ENCODE measurements around the gene KIF3C. TPM values are rescaled to one million over a fixed set of nuclear protein-coding genes. Genes with fewer than 3 reads are reported as not detected.
"Not testable (repeated sequence)": the region's sequence is repeated elsewhere in the genome, so short reads cannot be mapped to it uniquely, and the experiment has no call there.

KIF3C gene
- total and polyA plus RNA-seq, 2 donors (not counting 3 experiments of a cell fraction or from before 2014, with no cell fraction given) = 11.4 to 40.7 TPM

DNA sequence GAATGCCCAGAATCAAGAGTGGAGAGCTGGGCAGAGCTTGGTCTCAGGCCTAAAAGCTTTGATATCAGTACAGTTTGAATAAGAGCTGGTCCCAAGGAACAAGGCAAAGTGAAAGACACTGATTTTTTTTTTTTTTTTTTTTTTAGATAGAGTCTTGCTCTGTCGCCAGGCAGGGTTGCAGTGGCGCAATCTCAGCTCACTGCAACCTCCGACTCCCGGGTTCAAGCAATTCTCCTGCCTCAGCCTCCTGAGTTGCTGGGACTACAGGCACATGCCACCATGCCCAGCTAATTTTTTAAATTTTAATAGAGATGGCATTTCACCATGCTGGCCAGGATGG, 34.4 kb upstream of the KIF3C start:
- intact Hi-C loops (cut with micrococcal nuclease); H3K4me2 ChIP-seq (ENCODE audit: insufficient read depth, low read length); DNase-seq (ENCODE audit: low read depth, low spot score); H4K20me1 ChIP-seq (replicated peaks; ENCODE audit: control insufficient read depth, extremely low read depth, insufficient read depth, low read length); H3K79me2 ChIP-seq (ENCODE audit: control insufficient read depth, insufficient read depth, low read length); H3K4me3 ChIP-seq (replicated peaks in 1 of 3; ENCODE audit: insufficient read depth in 1 of 3, low read depth in 1 of 3, low read length in 3 of 3); BruUV-seq (replicated peaks); H3K9me1 ChIP-seq (replicated peaks; ENCODE audit: control insufficient read depth, extremely low read depth, insufficient read depth, low read length); POLR2A ChIA-PET; H3K27me3 ChIP-seq (ENCODE audit: control insufficient read depth in 2 of 2, insufficient read depth in 2 of 2, low read length in 2 of 2); H3K9me3 ChIP-seq (replicated peaks; ENCODE audit: control insufficient read depth, insufficient read depth, low read length); dilution Hi-C loops (cut with MboI; ENCODE audit: extremely low pct_ligation_motif_present, low sequenced_read_pairs); H3K9ac ChIP-seq (replicated peaks; ENCODE audit: extremely low read depth, insufficient read depth, low read length); H3K27ac ChIP-seq (ENCODE audit: insufficient read depth, low read depth, low read length); H3K36me3 ChIP-seq (ENCODE audit: control insufficient read depth in 2 of 2, extremely low read depth in 1 of 2, insufficient read depth in 2 of 2, low read length in 2 of 2); H2AFZ ChIP-seq (ENCODE audit: low read depth, low read length); FAIRE-seq: not testable (repeated sequence)
- CTCF ChIA-PET = interaction anchor here (1.0 to 1.2 kb wide), 2 partner anchors 19 to 71 kb away, joined by 3 read pairs; no protein-coding TSS in a partner anchor
- peaks cover 18% of the 10 kb centered on the region for H3K4me1 ChIP-seq (ENCODE audit: control insufficient read depth, extremely low read depth, insufficient read depth, low read length)

DNA sequence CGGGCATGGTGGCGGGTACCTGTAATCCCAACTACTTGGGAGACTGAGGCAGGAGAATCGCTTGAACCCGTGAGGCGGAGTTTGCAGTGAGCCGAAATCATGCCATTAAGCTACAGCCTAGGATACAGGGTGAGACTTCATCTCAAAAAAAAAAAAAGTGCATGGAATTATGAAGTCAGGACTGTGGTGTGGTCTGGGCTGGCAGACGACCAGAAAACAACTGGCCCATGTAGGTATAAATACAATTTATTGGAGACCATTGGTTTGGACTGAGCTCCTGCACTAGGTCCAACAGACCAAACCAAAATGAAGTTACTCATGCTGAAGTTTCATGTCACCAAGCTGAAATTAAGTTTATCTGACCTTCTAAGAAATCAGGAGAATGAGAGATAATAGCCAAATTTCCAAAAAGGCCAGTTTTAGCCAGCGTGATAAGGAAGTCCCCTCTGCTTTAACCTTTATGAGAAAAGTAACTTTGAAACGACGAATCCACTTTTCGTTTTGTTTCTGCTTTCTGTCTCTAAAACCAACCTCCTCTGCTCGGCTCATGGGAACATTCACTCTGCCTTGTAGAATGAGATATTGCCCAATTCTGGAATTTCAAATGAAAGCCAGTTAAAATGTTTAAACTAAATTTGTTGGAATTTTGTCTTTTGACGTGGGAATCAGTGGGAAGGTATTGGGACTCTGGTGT, 33.9 kb upstream of the KIF3C start:
- Histone ChIP-seq H3K27me3 (ENCODE audit: control insufficient read depth in 2 of 2, insufficient read depth in 2 of 2, low read length in 2 of 2) (no peaks in the 10 kb centered on the region), H2AFZ (ENCODE audit: low read depth, low read length) (no peak overlapping the region), H3K9me3 (replicated peaks; ENCODE audit: control insufficient read depth, insufficient read depth, low read length) (no peaks in the 10 kb centered on the region), H3K9me1 (replicated peaks; ENCODE audit: control insufficient read depth, extremely low read depth, insufficient read depth, low read length) (no peaks in the 10 kb centered on the region), H3K27ac (ENCODE audit: insufficient read depth, low read depth, low read length) (no peak overlapping the region), H3K4me3 (replicated peaks in 1 of 3; ENCODE audit: insufficient read depth in 1 of 3, low read depth in 1 of 3, low read length in 3 of 3) (no peak overlapping the region), H4K20me1 (replicated peaks; ENCODE audit: control insufficient read depth, extremely low read depth, insufficient read depth, low read length) (no peaks in the 10 kb centered on the region), H3K79me2 (ENCODE audit: control insufficient read depth, insufficient read depth, low read length) (no peaks in the 10 kb centered on the region), H3K4me2 (ENCODE audit: insufficient read depth, low read length) (no peak overlapping the region), H3K36me3 (ENCODE audit: control insufficient read depth in 2 of 2, extremely low read depth in 1 of 2, insufficient read depth in 2 of 2, low read length in 2 of 2) (no peaks in the 10 kb centered on the region), H3K9ac (replicated peaks; ENCODE audit: extremely low read depth, insufficient read depth, low read length) (no peak overlapping the region), H3K4me1 (ENCODE audit: control insufficient read depth, extremely low read depth, insufficient read depth, low read length) (peaks cover 18% of the 10 kb centered on the region)
- ChIA-PET CTCF (interaction anchor here (1.0 to 1.2 kb wide), 2 partner anchors 19 to 71 kb away, joined by 3 read pairs; no protein-coding TSS in a partner anchor), POLR2A (no interaction called here)
- no peak for DNase-seq (ENCODE audit: low read depth, low spot score)
- dilution Hi-C loops (cut with MboI; ENCODE audit: extremely low pct_ligation_motif_present, low sequenced_read_pairs) = no loop called here
- no peak for FAIRE-seq
- TF ChIP-seq FOS (IDR thresholded peaks at IDR 0.05; ENCODE audit: borderline replicate concordance, insufficient read depth, low read length) = no peak
- no peak for TF ChIP-seq MYC (IDR thresholded peaks at IDR 0.05; ENCODE audit: low read depth, low read length)
- TF ChIP-seq MAX (IDR thresholded peaks at IDR 0.05; ENCODE audit: insufficient read depth, insufficient read length) = no peak
- TF ChIP-seq JUN (IDR thresholded peaks at IDR 0.05; ENCODE audit: borderline replicate concordance, insufficient read depth, insufficient read length, low read depth) = no peak
- TF ChIP-seq GATA2 (IDR thresholded peaks at IDR 0.05; ENCODE audit: insufficient read depth, insufficient read length, low read depth, low read length) = no peak
- no peak for TF ChIP-seq POLR2A (IDR thresholded peaks at IDR 0.05; ENCODE audit: low read depth, low read length)
- intact Hi-C loops (cut with micrococcal nuclease) = no loop called here
- BruUV-seq (replicated peaks) = no TSS peak

Measured in endothelial cell of umbilical vein (primary cell).